ENCODE data around the gene THNSL1. TPM values are rescaled to one million over a fixed set of nuclear protein-coding genes. Genes with fewer than 3 reads are reported as not detected.

Gene THNSL1
- total RNA-seq, 1 experiment from 2014 or later = not detected

- H3K27ac ChIP-seq (ENCODE audit: low read length) = no peak overlapping the region
- H3K4me1 ChIP-seq (ENCODE audit: low read length) = no peaks in the 10 kb centered on the region
- no peaks in the 10 kb centered on the region for H4K20me1 ChIP-seq (ENCODE audit: insufficient read depth, low read depth, low read length)
- H3K27me3 ChIP-seq (ENCODE audit: low read length) = no peaks in the 10 kb centered on the region
- no peaks in the 10 kb centered on the region for H3K36me3 ChIP-seq (ENCODE audit: insufficient read depth, low read length)
- no peak overlapping the region for H3K4me3 ChIP-seq (ENCODE audit: low read length)
- H3K79me2 ChIP-seq (ENCODE audit: low read length) = no peaks in the 10 kb centered on the region
- H3K9me3 ChIP-seq (ENCODE audit: low read length) = peaks cover 10% of the 10 kb centered on the region
- H3K9ac ChIP-seq (ENCODE audit: low read length) = no peak overlapping the region
- no peak overlapping the region for H3K4me2 ChIP-seq (ENCODE audit: low read depth, low read length, poor library complexity, severe bottlenecking)
- no peak for DNase-seq
- no peak overlapping the region for H2AFZ ChIP-seq (ENCODE audit: low read length)
- no peaks in the 10 kb centered on the region for H3K9me2 ChIP-seq (replicated peaks; ENCODE audit: insufficient read depth, low read length)
Measured at GRCh38 chr10:25064401-25064800, 48.0 kb downstream of the THNSL1 start.

GRCh38 chr10:25065761-25066476 is 49.5 kb downstream of the THNSL1 start:
- Histone ChIP-seq H2AFZ (ENCODE audit: low read length) (no peak overlapping the region), H3K4me2 (ENCODE audit: low read depth, low read length, poor library complexity, severe bottlenecking) (no peak overlapping the region), H3K27ac (ENCODE audit: low read length) (no peak overlapping the region), H3K4me1 (ENCODE audit: low read length) (no peaks in the 10 kb centered on the region), H3K79me2 (ENCODE audit: low read length) (no peaks in the 10 kb centered on the region), H3K27me3 (ENCODE audit: low read length) (no peaks in the 10 kb centered on the region), H3K36me3 (ENCODE audit: insufficient read depth, low read length) (no peaks in the 10 kb centered on the region), H3K9me2 (replicated peaks; ENCODE audit: insufficient read depth, low read length) (no peaks in the 10 kb centered on the region), H3K4me3 (ENCODE audit: low read length) (no peak overlapping the region), H3K9me3 (ENCODE audit: low read length) (peaks cover 10% of the 10 kb centered on the region), H3K9ac (ENCODE audit: low read length) (no peak overlapping the region), H4K20me1 (ENCODE audit: insufficient read depth, low read depth, low read length) (no peaks in the 10 kb centered on the region)
- no peak for DNase-seq

- no peaks in the 10 kb centered on the region for H3K9me2 ChIP-seq (replicated peaks; ENCODE audit: insufficient read depth, low read length)
- H3K9me3 ChIP-seq (ENCODE audit: low read length) = peaks cover 8% of the 10 kb centered on the region
- H3K9ac ChIP-seq (ENCODE audit: low read length) = no peak overlapping the region
- H4K20me1 ChIP-seq (ENCODE audit: insufficient read depth, low read depth, low read length) = no peaks in the 10 kb centered on the region
- no peaks in the 10 kb centered on the region for H3K4me1 ChIP-seq (ENCODE audit: low read length)
- no peak overlapping the region for H3K4me3 ChIP-seq (ENCODE audit: low read length)
- no peaks in the 10 kb centered on the region for H3K36me3 ChIP-seq (ENCODE audit: insufficient read depth, low read length)
- no peak overlapping the region for H2AFZ ChIP-seq (ENCODE audit: low read length)
- no peak for DNase-seq
- H3K4me2 ChIP-seq (ENCODE audit: low read depth, low read length, poor library complexity, severe bottlenecking) = no peak overlapping the region
- no peaks in the 10 kb centered on the region for H3K79me2 ChIP-seq (ENCODE audit: low read length)
- no peaks in the 10 kb centered on the region for H3K27me3 ChIP-seq (ENCODE audit: low read length)
- no peak overlapping the region for H3K27ac ChIP-seq (ENCODE audit: low read length)
Measured at GRCh38 chr10:25068152-25069058, 52.0 kb downstream of the THNSL1 start.

- Histone ChIP-seq H3K4me1 (ENCODE audit: low read length) (no peaks in the 10 kb centered on the region), H3K9ac (ENCODE audit: low read length) (no peak overlapping the region), H4K20me1 (ENCODE audit: insufficient read depth, low read depth, low read length) (no peaks in the 10 kb centered on the region)
Measured at GRCh38 chr10:25071227-25071626, 54.8 kb downstream of the THNSL1 start.

GRCh38 chr10:25072786-25073185 is 56.4 kb downstream of the THNSL1 start:
- H3K9me3 ChIP-seq (ENCODE audit: low read length) = no peaks in the 10 kb centered on the region
- no peaks in the 10 kb centered on the region for H3K4me1 ChIP-seq (ENCODE audit: low read length)
- H3K9me2 ChIP-seq (replicated peaks; ENCODE audit: insufficient read depth, low read length) = no peaks in the 10 kb centered on the region
- H3K27me3 ChIP-seq (ENCODE audit: low read length) = no peaks in the 10 kb centered on the region
- H3K4me3 ChIP-seq (ENCODE audit: low read length) = no peak overlapping the region
- no peak overlapping the region for H3K27ac ChIP-seq (ENCODE audit: low read length)
- H2AFZ ChIP-seq (ENCODE audit: low read length) = no peak overlapping the region
- no peaks in the 10 kb centered on the region for H3K79me2 ChIP-seq (ENCODE audit: low read length)
- H3K36me3 ChIP-seq (ENCODE audit: insufficient read depth, low read length) = no peaks in the 10 kb centered on the region
- H4K20me1 ChIP-seq (ENCODE audit: insufficient read depth, low read depth, low read length) = no peaks in the 10 kb centered on the region
- no peak for DNase-seq
- H3K9ac ChIP-seq (ENCODE audit: low read length) = no peak overlapping the region
- H3K4me2 ChIP-seq (ENCODE audit: low read depth, low read length, poor library complexity, severe bottlenecking) = no peak overlapping the region

More at GRCh38 chr10:25071227-25071626, 54.8 kb downstream of the THNSL1 start:
- no peaks in the 10 kb centered on the region for H3K36me3 ChIP-seq (ENCODE audit: insufficient read depth, low read length)
- no peak overlapping the region for H2AFZ ChIP-seq (ENCODE audit: low read length)
- no peaks in the 10 kb centered on the region; the same call in 1 of the 2 replicates for H3K9me3 ChIP-seq (ENCODE audit: low read length)
- no peaks in the 10 kb centered on the region for H3K9me2 ChIP-seq (replicated peaks; ENCODE audit: insufficient read depth, low read length)
- no peak overlapping the region for H3K4me2 ChIP-seq (ENCODE audit: low read depth, low read length, poor library complexity, severe bottlenecking)
- H3K27ac ChIP-seq (ENCODE audit: low read length) = no peak overlapping the region
- no peak for DNase-seq
- H3K27me3 ChIP-seq (ENCODE audit: low read length) = no peaks in the 10 kb centered on the region
- H3K4me3 ChIP-seq (ENCODE audit: low read length) = no peak overlapping the region
- no peaks in the 10 kb centered on the region for H3K79me2 ChIP-seq (ENCODE audit: low read length)

- no peak for DNase-seq
- H3K79me2 ChIP-seq (ENCODE audit: low read length) = no peaks in the 10 kb centered on the region
- H3K9me3 ChIP-seq (ENCODE audit: low read length) = no peaks in the 10 kb centered on the region
- no peaks in the 10 kb centered on the region for H3K27me3 ChIP-seq (ENCODE audit: low read length)
- H4K20me1 ChIP-seq (ENCODE audit: insufficient read depth, low read depth, low read length) = no peaks in the 10 kb centered on the region
- H3K4me3 ChIP-seq (ENCODE audit: low read length) = no peak overlapping the region
- H3K9ac ChIP-seq (ENCODE audit: low read length) = no peak overlapping the region
- no peaks in the 10 kb centered on the region for H3K36me3 ChIP-seq (ENCODE audit: insufficient read depth, low read length)
- no peak overlapping the region for H3K27ac ChIP-seq (ENCODE audit: low read length)
- no peaks in the 10 kb centered on the region for H3K9me2 ChIP-seq (replicated peaks; ENCODE audit: insufficient read depth, low read length)
- no peak overlapping the region for H2AFZ ChIP-seq (ENCODE audit: low read length)
- H3K4me1 ChIP-seq (ENCODE audit: low read length) = no peaks in the 10 kb centered on the region
- no peak overlapping the region for H3K4me2 ChIP-seq (ENCODE audit: low read depth, low read length, poor library complexity, severe bottlenecking)
Measured at GRCh38 chr10:25075825-25076224, 59.4 kb downstream of the THNSL1 start.

Other genes with a start within 250 kb of the THNSL1 start
- gene PRTFDC1, start 64.0 kb upstream of the THNSL1 start, total RNA-seq (2014; rRNA removed; shearing (Covaris generic); ENCODE audit: low replicate concordance) = not detected in 2 replicates
- not detected in 2 replicates for gene ENKUR, start 454 bp upstream of the THNSL1 start, total RNA-seq (2014; rRNA removed; shearing (Covaris generic); ENCODE audit: low replicate concordance)
- not detected in 2 replicates for gene GPR158, start 158.4 kb downstream of the THNSL1 start, total RNA-seq (2014; rRNA removed; shearing (Covaris generic); ENCODE audit: low replicate concordance)

Measured in Karpas-422 (cell line).